Panc1 (cell line): Measurements from ENCODE around the gene DGCR2. TPM values are rescaled to one million over a fixed set of nuclear protein-coding genes. Genes with fewer than 3 reads are reported as not detected.
"Not testable (repeated sequence)": the region's sequence is repeated elsewhere in the genome, so short reads cannot be mapped to it uniquely, and the experiment has no call there.

Experiments
- ATAC-seq: fragments of 200-7000 bp; cut with Tn5 transposase; 2 replicates; pipeline ENCODE4 v1.9.1; 2020; ENCODE audit warnings: mild to moderate bottlenecking, moderate library complexity
- BruUV-seq: library from RNA; stranded (reverse); fragments of 400-500 nt; replicated peaks from 2 replicates; lab custom pipeline; 2021; lab: Mats Ljungman, UMichigan
- CTCF ChIA-PET: fragments of 300-600 bp; sonication (Branson Sonifier 250); formaldehyde crosslinking; loops from one replicate; lab custom pipeline; 2022; ENCODE audit warnings: antibody characterized with exemption; lab: Charles Lee
- POLR2A ChIA-PET: fragments of 300-600 bp; sonication (Branson Sonifier 250); formaldehyde crosslinking; loops from one replicate; lab custom pipeline; 2022; ENCODE audit warnings: antibody characterized with exemption; lab: Charles Lee
- DNase-seq: peaks from one replicate; pipeline ENCODE4 v3.0.0-alpha.2; 2010; ENCODE audit warnings: low read depth, low spot score
- H3K27ac ChIP-seq: 2 replicates; pipeline ENCODE4 v1.5.1; 2011; ENCODE audit warnings: mild to moderate bottlenecking, low read length, inconsistent platforms
- H3K27me3 ChIP-seq: fragments of 200-500 bp; sonication (Bioruptor generic); 2 replicates; pipeline ENCODE4 v1.6.0; 2014; ENCODE audit warnings: low read length, inconsistent platforms; ENCODE audit not compliant: control insufficient read depth, insufficient read depth
- H3K36me3 ChIP-seq: fragments of 200-500 bp; sonication (Bioruptor generic); 2 replicates; pipeline ENCODE4 v1.5.1; 2014; ENCODE audit warnings: inconsistent platforms, mild to moderate bottlenecking, low read length, moderate library complexity; ENCODE audit not compliant: control insufficient read depth, insufficient read depth
- H3K4me1 ChIP-seq: 2 replicates; pipeline ENCODE4 v1.5.1; 2011; ENCODE audit warnings: inconsistent platforms, mild to moderate bottlenecking, low read length, moderate library complexity; ENCODE audit not compliant: control insufficient read depth, insufficient read depth
- H3K4me3 ChIP-seq, 2 experiments: 2 replicates each; pipeline ENCODE4 v1.5.1; 2011 to 2012; ENCODE audit warnings: low read depth in 2 of 2, low read length in 2 of 2, mild to moderate bottlenecking in 2 of 2, inconsistent platforms in 1 of 2, moderate library complexity in 1 of 2
- H3K9me3 ChIP-seq: fragments of 200-500 bp; sonication (Bioruptor generic); 2 replicates; pipeline ENCODE4 v1.5.1; 2014; ENCODE audit warnings: low read depth, mild to moderate bottlenecking, inconsistent platforms, low read length, moderate library complexity; ENCODE audit not compliant: control insufficient read depth, insufficient read depth
- POLR2AphosphoS5 ChIP-seq: IDR thresholded peaks from 2 replicates; pipeline ENCODE4 v1.6.1; 2012; ENCODE audit warnings: mild to moderate bottlenecking, low read depth, low read length, moderate library complexity
- SIN3A ChIP-seq: IDR thresholded peaks from 2 replicates; pipeline ENCODE4 v1.6.1; 2012; ENCODE audit warnings: low read depth, mild to moderate bottlenecking, low read length, moderate library complexity, borderline replicate concordance; ENCODE audit not compliant: insufficient read depth
- TCF7L2 ChIP-seq: IDR thresholded peaks from 2 replicates; pipeline ENCODE4 v1.6.1; 2011; ENCODE audit warnings: mild to moderate bottlenecking, low read depth, low read length, inconsistent platforms
- in situ Hi-C: cut with HindIII; loops from 2 replicates; pipeline ENCODE4 v1.10.0; 2016; ENCODE audit warnings: low sequenced_read_pairs, low pct_unique_long_range_greater_than_20kb
- intact Hi-C: fragments of 100-400 bp; cut with micrococcal nuclease; formaldehyde crosslinking; loops from one replicate; pipeline ENCODE4 v1.10.0; 2022; ENCODE audit not compliant: unreplicated experiment
- total RNA-seq: library from RNA; stranded (reverse); gene quantifications from one replicate; pipeline ENCODE4 v1.2.1, GENCODE V29; 2021; ENCODE audit not compliant: unreplicated experiment
- TF ChIP-seq, protein P1 (sequence below), 2 experiments: IDR thresholded peaks; 2 replicates each; pipeline ENCODE4 v1.6.1; 2011 to 2012; ENCODE audit warnings: low read depth in 2 of 2, control low read depth in 1 of 2, low read length in 1 of 2, mild to moderate bottlenecking in 1 of 2, moderate library complexity in 1 of 2; ENCODE audit not compliant: insufficient read depth in 1 of 2
- TF ChIP-seq, protein P2 (sequence below): fragments of 450-650 bp; IDR thresholded peaks from 2 replicates; pipeline ENCODE4 v1.5.1; 2017; ENCODE audit warnings: mild to moderate bottlenecking

DGCR2 gene
- total RNA-seq, 1 experiment from 2014 or later = 35.1 TPM

DNA sequence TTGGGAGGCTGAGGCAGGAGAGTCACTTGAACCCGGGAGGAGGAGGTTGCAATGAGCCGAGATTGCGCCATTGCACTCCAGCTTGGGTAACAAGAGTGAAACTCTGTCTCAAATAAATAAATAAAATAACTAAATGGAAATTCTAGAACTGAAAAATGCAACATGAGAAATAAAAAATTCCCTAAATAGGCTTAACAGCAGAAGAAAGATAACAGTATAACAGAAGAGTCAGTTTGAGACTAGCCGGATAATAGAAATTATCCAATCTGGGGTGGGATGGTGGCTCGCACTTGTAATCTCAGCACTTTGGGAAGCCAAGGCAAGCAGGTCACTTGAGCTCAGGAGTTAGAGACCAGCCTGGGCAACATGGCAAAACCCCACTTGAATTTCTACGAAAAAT, 42.2 kb upstream of the DGCR2 start:
- in situ Hi-C loops (no loop called here), intact Hi-C loops (no loop called here)
- no peak overlapping the region for H3K27ac ChIP-seq
- H3K27me3 ChIP-seq = no peaks in the 10 kb centered on the region; the same call in 1 of the 2 replicates
- no peaks in the 10 kb centered on the region for H3K9me3 ChIP-seq
- ChIA-PET CTCF (no interaction called here), POLR2A (interaction anchor here (0.6 kb wide), 1 partner anchor 651 kb away, joined by 3 read pairs; no protein-coding TSS in a partner anchor)
- ATAC-seq (no peak), DNase-seq (no peak)
- no TSS peak for BruUV-seq
- TF ChIP-seq SIN3A = no peak
- TF ChIP-seq TCF7L2 = no peak
- no peak for TF ChIP-seq POLR2AphosphoS5
- TF ChIP-seq, protein P1, sequence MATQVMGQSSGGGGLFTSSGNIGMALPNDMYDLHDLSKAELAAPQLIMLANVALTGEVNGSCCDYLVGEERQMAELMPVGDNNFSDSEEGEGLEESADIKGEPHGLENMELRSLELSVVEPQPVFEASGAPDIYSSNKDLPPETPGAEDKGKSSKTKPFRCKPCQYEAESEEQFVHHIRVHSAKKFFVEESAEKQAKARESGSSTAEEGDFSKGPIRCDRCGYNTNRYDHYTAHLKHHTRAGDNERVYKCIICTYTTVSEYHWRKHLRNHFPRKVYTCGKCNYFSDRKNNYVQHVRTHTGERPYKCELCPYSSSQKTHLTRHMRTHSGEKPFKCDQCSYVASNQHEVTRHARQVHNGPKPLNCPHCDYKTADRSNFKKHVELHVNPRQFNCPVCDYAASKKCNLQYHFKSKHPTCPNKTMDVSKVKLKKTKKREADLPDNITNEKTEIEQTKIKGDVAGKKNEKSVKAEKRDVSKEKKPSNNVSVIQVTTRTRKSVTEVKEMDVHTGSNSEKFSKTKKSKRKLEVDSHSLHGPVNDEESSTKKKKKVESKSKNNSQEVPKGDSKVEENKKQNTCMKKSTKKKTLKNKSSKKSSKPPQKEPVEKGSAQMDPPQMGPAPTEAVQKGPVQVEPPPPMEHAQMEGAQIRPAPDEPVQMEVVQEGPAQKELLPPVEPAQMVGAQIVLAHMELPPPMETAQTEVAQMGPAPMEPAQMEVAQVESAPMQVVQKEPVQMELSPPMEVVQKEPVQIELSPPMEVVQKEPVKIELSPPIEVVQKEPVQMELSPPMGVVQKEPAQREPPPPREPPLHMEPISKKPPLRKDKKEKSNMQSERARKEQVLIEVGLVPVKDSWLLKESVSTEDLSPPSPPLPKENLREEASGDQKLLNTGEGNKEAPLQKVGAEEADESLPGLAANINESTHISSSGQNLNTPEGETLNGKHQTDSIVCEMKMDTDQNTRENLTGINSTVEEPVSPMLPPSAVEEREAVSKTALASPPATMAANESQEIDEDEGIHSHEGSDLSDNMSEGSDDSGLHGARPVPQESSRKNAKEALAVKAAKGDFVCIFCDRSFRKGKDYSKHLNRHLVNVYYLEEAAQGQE (IDR thresholded peaks at IDR 0.05; ENCODE audit: insufficient read depth in 1 of 2, low read depth in 2 of 2, low read length in 1 of 2) = no peak
- TF ChIP-seq, protein P2, sequence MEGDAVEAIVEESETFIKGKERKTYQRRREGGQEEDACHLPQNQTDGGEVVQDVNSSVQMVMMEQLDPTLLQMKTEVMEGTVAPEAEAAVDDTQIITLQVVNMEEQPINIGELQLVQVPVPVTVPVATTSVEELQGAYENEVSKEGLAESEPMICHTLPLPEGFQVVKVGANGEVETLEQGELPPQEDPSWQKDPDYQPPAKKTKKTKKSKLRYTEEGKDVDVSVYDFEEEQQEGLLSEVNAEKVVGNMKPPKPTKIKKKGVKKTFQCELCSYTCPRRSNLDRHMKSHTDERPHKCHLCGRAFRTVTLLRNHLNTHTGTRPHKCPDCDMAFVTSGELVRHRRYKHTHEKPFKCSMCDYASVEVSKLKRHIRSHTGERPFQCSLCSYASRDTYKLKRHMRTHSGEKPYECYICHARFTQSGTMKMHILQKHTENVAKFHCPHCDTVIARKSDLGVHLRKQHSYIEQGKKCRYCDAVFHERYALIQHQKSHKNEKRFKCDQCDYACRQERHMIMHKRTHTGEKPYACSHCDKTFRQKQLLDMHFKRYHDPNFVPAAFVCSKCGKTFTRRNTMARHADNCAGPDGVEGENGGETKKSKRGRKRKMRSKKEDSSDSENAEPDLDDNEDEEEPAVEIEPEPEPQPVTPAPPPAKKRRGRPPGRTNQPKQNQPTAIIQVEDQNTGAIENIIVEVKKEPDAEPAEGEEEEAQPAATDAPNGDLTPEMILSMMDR = no peak
- no peaks in the 10 kb centered on the region for H3K36me3 ChIP-seq
- H3K4me1 ChIP-seq = no peaks in the 10 kb centered on the region
- H3K4me3 ChIP-seq = no peak overlapping the region

DNA sequence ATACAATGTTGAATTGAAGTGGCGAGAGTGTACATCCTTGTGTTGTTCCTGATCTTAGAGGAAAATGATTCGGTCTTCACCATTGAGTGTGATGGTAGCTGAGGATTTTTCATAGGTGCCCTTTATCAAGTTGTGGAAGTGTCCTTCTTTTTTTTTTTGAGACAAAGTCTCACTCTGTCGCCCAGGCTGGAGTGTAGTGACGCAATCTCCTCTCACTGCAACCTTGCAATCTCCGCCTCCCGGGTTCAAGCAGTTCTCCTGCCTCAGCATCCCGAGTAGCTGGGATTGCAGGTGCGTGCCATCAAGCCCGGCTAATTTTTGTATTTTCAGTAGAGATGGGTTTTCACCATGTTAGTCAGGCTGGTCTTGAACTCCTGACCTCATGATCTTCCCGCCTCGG, 36.4 kb upstream of the DGCR2 start:
- CTCF ChIA-PET, H3K36me3 ChIP-seq, H3K4me1 ChIP-seq, DNase-seq, in situ Hi-C loops, intact Hi-C loops, H3K27ac ChIP-seq, POLR2A ChIA-PET, H3K9me3 ChIP-seq, BruUV-seq, H3K27me3 ChIP-seq, ATAC-seq, H3K4me3 ChIP-seq: not testable (repeated sequence)

DNA sequence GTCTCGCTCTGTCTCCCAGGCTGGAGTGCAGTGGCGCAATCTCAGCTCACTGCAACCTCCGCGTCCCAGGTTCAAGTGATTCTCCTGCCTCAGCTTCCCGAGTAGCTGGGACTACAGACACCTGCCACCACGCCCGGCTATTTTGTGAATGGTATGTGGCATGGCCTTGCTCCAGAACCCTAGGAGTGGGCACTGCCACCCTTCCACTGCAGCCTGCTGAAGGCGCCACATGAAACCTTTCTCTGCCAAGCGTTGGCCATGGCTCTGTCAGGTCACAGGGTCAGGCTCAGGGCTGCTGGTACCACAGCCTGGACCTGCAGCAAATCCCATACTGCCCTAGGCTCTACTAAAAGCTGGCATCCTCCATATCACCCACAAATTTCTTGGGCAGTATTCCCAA, 33.9 kb upstream of the DGCR2 start:
- BruUV-seq, POLR2A ChIA-PET, H3K36me3 ChIP-seq, ATAC-seq, H3K27me3 ChIP-seq, H3K27ac ChIP-seq, H3K4me1 ChIP-seq, H3K9me3 ChIP-seq, intact Hi-C loops, CTCF ChIA-PET, in situ Hi-C loops, H3K4me3 ChIP-seq, DNase-seq: not testable (repeated sequence)
